Measurements from ENCODE around the gene NOP16.

- no peak for TF ChIP-seq CTCF (conservative IDR thresholded peaks at IDR 0.05; ENCODE audit: low read depth, low read length)
- TF ChIP-seq EZH2 (IDR thresholded peaks at IDR 0.05; ENCODE audit: low read length, unreplicated experiment) = no peak
Observed at GRCh38 chr5:176361437-176362232, 26.8 kb downstream of the NOP16 start, which contains the start of gene KIAA1191.

Data from PC-3 (cell line).